ENCODE results near the gene RNF182. TPM values are rescaled to one million over a fixed set of nuclear protein-coding genes. Genes with fewer than 3 reads are reported as not detected.

The RNF182 gene
- total and polyA plus RNA-seq, 7 donors = 0.01 to 0.09 (median 0.04) TPM; not detected in 3

- H3K27ac ChIP-seq = no peak overlapping the region
- intact Hi-C loops (cut with DNase I) = no loop called here
- no peak for TF ChIP-seq CTCF (IDR thresholded peaks at IDR 0.05)
- H3K4me3 ChIP-seq = no peak overlapping the region
- WGBS, 3 donors = 78 to 87% (median 81%) methylated on average over 6 of the region's 6 CpGs
- H3K36me3 ChIP-seq (ENCODE audit: insufficient read depth in 1 of 2, low read depth in 1 of 2) = no peaks in the 10 kb centered on the region
- no peak for DNase-seq
- H3K9me3 ChIP-seq = no peaks in the 10 kb centered on the region
- no peaks in the 10 kb centered on the region for H3K4me1 ChIP-seq
- H3K27me3 ChIP-seq (ENCODE audit: insufficient read depth in 3 of 3, low read length in 2 of 3) = peaks cover 0 to 16% (median 4%) of the 10 kb centered on the region in 3 donors
- ATAC-seq = no peak
These were observed 21.8 kb upstream of the RNF182 start for GRCh38 chr6:13902922-13903321.

DNA sequence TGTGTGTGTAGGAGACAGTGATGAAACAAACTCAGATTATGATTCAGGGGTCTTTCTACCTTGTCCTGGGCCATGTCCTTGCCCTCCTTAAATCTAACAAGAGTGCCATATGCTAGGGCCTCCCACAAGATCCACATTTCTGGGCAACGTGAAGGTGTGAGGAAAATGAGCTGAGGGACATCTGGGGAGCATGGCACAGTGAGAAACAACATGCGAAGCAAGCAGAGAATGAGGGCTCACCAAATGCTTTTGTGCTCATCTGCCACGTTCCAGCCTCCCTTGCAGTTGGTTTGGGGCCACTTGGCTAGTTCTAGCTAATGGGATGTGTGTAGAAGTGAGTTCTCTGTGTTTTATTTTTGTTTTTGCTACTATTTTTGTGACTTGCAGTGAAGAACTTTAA, 21.4 kb upstream of the RNF182 start:
- 31 to 54% (median 47%) methylated on average over 3 of the region's 3 CpGs for WGBS, 3 donors
- no peak for ATAC-seq
- no peaks in the 10 kb centered on the region for H3K4me1 ChIP-seq
- H3K9me3 ChIP-seq = no peaks in the 10 kb centered on the region
- no peak overlapping the region for H3K4me3 ChIP-seq
- DNase-seq = no peak
- no peak for TF ChIP-seq CTCF (IDR thresholded peaks at IDR 0.05)
- H3K36me3 ChIP-seq (ENCODE audit: insufficient read depth in 1 of 2, low read depth in 1 of 2) = no peaks in the 10 kb centered on the region
- H3K27me3 ChIP-seq (ENCODE audit: insufficient read depth in 3 of 3, low read length in 2 of 3) = peaks cover 0 to 13% (median 4%) of the 10 kb centered on the region in 3 donors
- no peak overlapping the region for H3K27ac ChIP-seq
- intact Hi-C loops (cut with DNase I) = no loop called here

DNA sequence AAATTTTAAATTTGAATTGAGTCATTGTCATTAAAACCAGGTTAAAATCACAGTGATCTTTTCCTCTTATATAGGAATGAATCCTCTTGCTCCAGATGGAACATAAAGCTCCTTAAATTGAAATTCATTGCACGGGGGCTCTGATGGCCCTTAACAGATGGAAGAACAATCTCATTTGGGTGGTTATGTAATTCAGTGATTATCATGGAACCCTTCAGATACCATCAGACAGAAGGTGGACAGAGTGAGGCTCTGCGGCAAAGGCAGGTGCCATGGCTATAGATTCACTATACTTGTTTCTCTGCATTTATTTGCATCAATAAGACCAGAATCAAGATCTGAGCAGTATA, 17.8 kb upstream of the RNF182 start:
- Histone ChIP-seq H3K4me1 (no peaks in the 10 kb centered on the region), H3K9me3 (no peaks in the 10 kb centered on the region), H3K27me3 (ENCODE audit: insufficient read depth in 3 of 3, low read length in 2 of 3) (peaks cover 0 to 8% (median 0%) of the 10 kb centered on the region in 3 donors), H3K27ac (no peak overlapping the region), H3K4me3 (no peak overlapping the region), H3K36me3 (ENCODE audit: insufficient read depth in 1 of 2, low read depth in 1 of 2) (no peaks in the 10 kb centered on the region)
- intact Hi-C loops (cut with DNase I) = loop anchor here (5.0 kb wide), 2 partner anchors 140 to 160 kb away; no protein-coding TSS in a partner anchor
- TF ChIP-seq CTCF (IDR thresholded peaks at IDR 0.05) = no peak
- WGBS, 3 donors = 67 to 69% (median 67%) methylated on average over 2 of the region's 2 CpGs
- no peak for ATAC-seq
- no peak for DNase-seq

DNA sequence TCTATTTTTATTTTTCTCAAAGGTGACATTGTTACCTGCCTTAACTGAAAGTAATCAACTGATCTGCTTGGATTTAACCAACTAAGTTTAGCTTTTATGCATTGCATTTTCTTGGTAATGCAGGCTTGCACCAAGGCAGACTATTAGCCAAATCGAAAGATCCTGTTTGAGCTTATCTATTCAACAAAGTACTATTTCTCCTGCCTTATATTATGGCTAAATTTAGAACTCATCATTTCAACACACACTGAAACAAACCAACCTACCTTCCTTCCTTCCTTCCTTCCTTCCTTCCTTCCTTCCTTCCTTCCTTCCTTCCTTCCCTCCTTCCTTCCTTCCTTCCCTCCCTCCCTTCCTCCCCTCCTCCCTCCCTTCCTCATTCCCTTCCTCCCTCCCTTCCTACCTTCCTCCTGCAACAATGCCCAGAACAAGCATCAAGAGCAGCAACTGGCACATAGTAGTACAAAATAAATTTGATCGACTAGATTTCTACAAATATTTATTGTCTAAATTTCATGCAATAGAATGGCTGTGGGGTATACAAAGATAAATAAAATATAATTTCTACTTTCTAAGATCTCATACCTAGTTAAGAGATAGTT, 17.0 kb upstream of the RNF182 start:
- 61 to 74% (median 72%) methylated on average over 2 of the region's 2 CpGs for WGBS, 3 donors
- no peaks in the 10 kb centered on the region for H3K4me1 ChIP-seq
- DNase-seq (no peak), ATAC-seq (no peak)
- H3K9me3 ChIP-seq = no peaks in the 10 kb centered on the region
- H3K4me3 ChIP-seq = no peak overlapping the region
- intact Hi-C loops (cut with DNase I) = loop anchor here (2.0 to 5.0 kb wide), 4 partner anchors 140 to 237 kb away; no protein-coding TSS in a partner anchor
- H3K36me3 ChIP-seq (ENCODE audit: insufficient read depth in 1 of 2, low read depth in 1 of 2) = no peaks in the 10 kb centered on the region
- no peak overlapping the region for H3K27ac ChIP-seq
- H3K27me3 ChIP-seq (ENCODE audit: insufficient read depth in 3 of 3, low read length in 2 of 3) = peaks cover 0 to 4% (median 0%) of the 10 kb centered on the region in 3 donors
- TF ChIP-seq CTCF (IDR thresholded peaks at IDR 0.05) = no peak

DNA sequence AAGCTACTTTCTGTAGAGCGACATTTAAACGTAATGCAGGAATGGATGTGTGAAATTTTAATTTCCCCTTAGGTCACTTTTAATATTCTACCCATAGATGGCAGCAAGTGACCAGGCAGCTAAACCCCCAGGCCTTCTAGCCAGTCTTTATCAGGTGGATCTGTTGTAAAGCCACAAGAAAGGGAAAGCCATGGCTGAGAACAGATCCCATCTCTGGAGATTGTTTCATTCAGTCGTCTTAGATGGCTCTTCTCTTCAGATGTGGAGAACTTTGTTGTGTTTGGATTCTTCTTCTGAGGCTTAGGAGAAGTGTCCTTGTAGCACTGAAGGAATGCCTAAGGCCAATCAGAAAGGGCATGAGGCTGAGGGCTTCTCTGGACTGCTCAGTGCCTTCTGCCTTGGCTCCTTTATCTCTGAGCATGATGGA, 15.8 kb upstream of the RNF182 start:
- 0 to 1% (median 1%) methylated on average over 3 of the region's 3 CpGs for WGBS, 3 donors
- peak; percentile 61 to 85 (median 65) for ATAC-seq
- peak; percentile 86 for TF ChIP-seq CTCF (IDR thresholded peaks at IDR 0.05)

More for the DNA sequence above, 15.8 kb upstream of the RNF182 start:
- no peaks in the 10 kb centered on the region for H3K36me3 ChIP-seq (ENCODE audit: insufficient read depth in 1 of 2, low read depth in 1 of 2)
- DNase-seq = no peak
- H3K9me3 ChIP-seq = no peaks in the 10 kb centered on the region
- no peaks in the 10 kb centered on the region for H3K4me1 ChIP-seq
- intact Hi-C loops (cut with DNase I) = loop anchor here (2.0 to 5.0 kb wide), 4 partner anchors 138 to 236 kb away; no protein-coding TSS in a partner anchor
- no peak overlapping the region for H3K4me3 ChIP-seq
- no peak overlapping the region for H3K27ac ChIP-seq
- H3K27me3 ChIP-seq (ENCODE audit: insufficient read depth in 3 of 3, low read length in 2 of 3) = peaks cover 0 to 4% (median 0%) of the 10 kb centered on the region in 3 donors

Measured in psoas muscle (tissue), 8 donors.